Ovary (tissue), 9 donors: Measurements from ENCODE around the gene RGS17. TPM values are rescaled to one million over a fixed set of nuclear protein-coding genes. Genes with fewer than 3 reads are reported as not detected.

Experiments
- DNase-seq, 5 donors: peaks; one replicate each; pipeline ENCODE4 v3.0.0-alpha.2; 2019 to 2020
- H3K27ac ChIP-seq, 2 donors: fragments of 200-600 bp; one replicate each; pipeline versions ENCODE4 v1.5.1 to v1.8.0; 2019 to 2022
- H3K27me3 ChIP-seq: fragments of 200-600 bp; one replicate; pipeline ENCODE4 v1.8.0; 2022
- H3K36me3 ChIP-seq: fragments of 200-600 bp; sonication (generic); one replicate; pipeline ENCODE4 v1.5.1; 2019
- H3K4me1 ChIP-seq: one replicate; pipeline ENCODE4 v1.8.1; 2013; ENCODE audit warnings: mild to moderate bottlenecking, moderate library complexity; ENCODE audit not compliant: insufficient read depth
- H3K4me3 ChIP-seq: fragments of 200-600 bp; sonication (generic); one replicate; pipeline ENCODE4 v1.5.1; 2017
- H3K9me3 ChIP-seq, 2 donors: fragments of 200-600 bp in 1 of 2; sonication (generic) in 1 of 2; one replicate each; pipeline versions ENCODE4 v1.5.1 to v1.8.1; 2013 to 2019; ENCODE audit warnings: mild to moderate bottlenecking in 1 of 2, moderate library complexity in 1 of 2
- CTCF ChIP-seq, 3 donors: fragments of 450-650 bp in 2 of 3; fragments of 200-600 bp in 1 of 3; IDR thresholded peaks; one replicate each; pipeline versions ENCODE4 v1.5.1 to v1.8.0; 2016 to 2022; ENCODE audit warnings: antibody characterized with exemption in 3 of 3, mild to moderate bottlenecking in 1 of 3
- EP300 ChIP-seq: sonication (generic); formaldehyde crosslinking; IDR thresholded peaks from one replicate; pipeline ENCODE4 v1.6.1; 2017; ENCODE audit warnings: antibody characterized with exemption
- POLR2A ChIP-seq: fragments of 450-650 bp; IDR thresholded peaks from one replicate; pipeline ENCODE4 v1.6.1; 2017; ENCODE audit warnings: antibody characterized with exemption, mild to moderate bottlenecking, moderate library complexity
- WGBS, 3 donors: extraction: QIAGEN DNeasy Blood & Tissue Kit in 1 of 3; methylation state at CpG; one replicate each; pipeline versions ENCODE4 v1.1.5 to v1.1.7; 2013 to 2017; 5-methylcytosine and 5-hydroxymethylcytosine counted together
- intact Hi-C, 4 donors: fragments of 100-400 bp; cut with DNase I; formaldehyde crosslinking; loops; one replicate each; pipeline versions ENCODE4 v1.11.0 to v1.15.1; 2022 to 2023
- polyA plus RNA-seq, 2 donors: library from polyadenylated mRNA; stranded (reverse); fragments of 200-250 nt in 1 of 2; fragments of 350-450 nt in 1 of 2; fragmentation: Illumina TruSeq in 1 of 2; extraction: RNeasy Lipid Tissue Mini Kit (QIAGEN cat#74804) in 1 of 2; gene quantifications; one replicate each; pipeline ENCODE4 v1.2.3, GENCODE V29; 2013 to 2014
- total RNA-seq, 7 donors: library from RNA; depleted of rRNA in 2 of 7; stranded (reverse); fragments of >200 nt in 2 of 7; fragmentation: NEBNext Ultra II Directional in 3 of 7; extraction: Animal tissue kit (Norgen Biotek cat#: 25700) in 3 of 7; gene quantifications; one replicate each; pipeline versions ENCODE4 v1.1.0 to v1.2.4, GENCODE V29; 2016 to 2023
- donor health status: DM: no; HTN: no; CAD: no; lungs with moderate emphysema.
- donor health status: DM: no; HTN: no; CAD: no.
- donor health status: Bipolar disorder and iron deficiency.
- donor health status: DM: yes; HTN: yes; CAD: no.
- donor health status: DM: no; HTN: no; CAD: no.
- donor health status: DM: yes; HTN: yes; CAD: no.

The RGS17 gene
- total and polyA plus RNA-seq, 9 donors = 0.30 to 0.95 (median 0.46) TPM

GRCh38 chr6:153092082-153093013, 38.7 kb downstream of the RGS17 start:
- no peaks in the 10 kb centered on the region for H3K4me1 ChIP-seq
- no peak overlapping the region for H3K27ac ChIP-seq
- no peaks in the 10 kb centered on the region for H3K9me3 ChIP-seq

GRCh38 chr6:153090241-153090930, 40.7 kb downstream of the RGS17 start:
- WGBS, 3 donors = 26 to 42% (median 28%) methylated on average over 8 of the region's 8 CpGs
- Histone ChIP-seq H3K4me3 (no peak overlapping the region), H3K9me3 (no peaks in the 10 kb centered on the region), H3K27ac (no peak overlapping the region), H3K4me1 (no peaks in the 10 kb centered on the region), H3K27me3 (no peaks in the 10 kb centered on the region), H3K36me3 (no peaks in the 10 kb centered on the region)
- no peak for DNase-seq
- intact Hi-C loops = no loop called here
- TF ChIP-seq CTCF (IDR thresholded peaks at IDR 0.05) (no peak), EP300 (no peak), POLR2A (no peak)

More at GRCh38 chr6:153092082-153093013, 38.7 kb downstream of the RGS17 start:
- Histone ChIP-seq H3K27me3 (no peaks in the 10 kb centered on the region), H3K36me3 (no peaks in the 10 kb centered on the region), H3K4me3 (no peak overlapping the region)
- WGBS, 3 donors = 46 to 51% (median 50%) methylated on average over 9 of the region's 9 CpGs
- TF ChIP-seq EP300 (no peak), POLR2A (no peak), CTCF (IDR thresholded peaks at IDR 0.05) (no peak)
- DNase-seq = no peak
- intact Hi-C loops = no loop called here

GRCh38 chr6:153088796-153089195, 42.3 kb downstream of the RGS17 start:
- WGBS, 3 donors = 70 to 78% (median 75%) methylated on average over 3 of the region's 3 CpGs
- no peak overlapping the region for H3K4me3 ChIP-seq
- intact Hi-C loops = no loop called here
- DNase-seq = no peak
- H3K27me3 ChIP-seq = no peaks in the 10 kb centered on the region
- no peaks in the 10 kb centered on the region for H3K36me3 ChIP-seq
- H3K4me1 ChIP-seq = no peaks in the 10 kb centered on the region
- H3K9me3 ChIP-seq = no peaks in the 10 kb centered on the region
- H3K27ac ChIP-seq = no peak overlapping the region
- TF ChIP-seq EP300 (no peak), CTCF (IDR thresholded peaks at IDR 0.05) (no peak), POLR2A (no peak)

GRCh38 chr6:153087436-153087835, 43.6 kb downstream of the RGS17 start:
- H3K4me3 ChIP-seq = no peak overlapping the region
- intact Hi-C loops = no loop called here
- H3K4me1 ChIP-seq = no peaks in the 10 kb centered on the region
- no peak overlapping the region for H3K27ac ChIP-seq
- no peak for TF ChIP-seq CTCF (IDR thresholded peaks at IDR 0.05)
- TF ChIP-seq EP300 = no peak
- TF ChIP-seq POLR2A = no peak
- DNase-seq = no peak
- H3K9me3 ChIP-seq = no peaks in the 10 kb centered on the region
- H3K27me3 ChIP-seq = no peaks in the 10 kb centered on the region
- H3K36me3 ChIP-seq = no peaks in the 10 kb centered on the region
